T-helper 2 cell (primary cell): ENCODE data around the gene SELENOK.

Experiments
- DNase-seq, 5 experiments: peaks; one replicate each; pipeline versions ENCODE4 v3.0.0 to v3.0.0-alpha.2; 2012 to 2022

Gene SELENOK

GRCh38 chr3:53842436-53843194 is 49.0 kb downstream of the SELENOK start:
- no peak for DNase-seq

- DNase-seq, result no peak
Measured at GRCh38 chr3:53841296-53841695, 50.4 kb downstream of the SELENOK start.

GRCh38 chr3:53837331-53837730 is 54.3 kb downstream of the SELENOK start:
- peak in 1 of 5 experiments; percentile 60 for DNase-seq

DNA sequence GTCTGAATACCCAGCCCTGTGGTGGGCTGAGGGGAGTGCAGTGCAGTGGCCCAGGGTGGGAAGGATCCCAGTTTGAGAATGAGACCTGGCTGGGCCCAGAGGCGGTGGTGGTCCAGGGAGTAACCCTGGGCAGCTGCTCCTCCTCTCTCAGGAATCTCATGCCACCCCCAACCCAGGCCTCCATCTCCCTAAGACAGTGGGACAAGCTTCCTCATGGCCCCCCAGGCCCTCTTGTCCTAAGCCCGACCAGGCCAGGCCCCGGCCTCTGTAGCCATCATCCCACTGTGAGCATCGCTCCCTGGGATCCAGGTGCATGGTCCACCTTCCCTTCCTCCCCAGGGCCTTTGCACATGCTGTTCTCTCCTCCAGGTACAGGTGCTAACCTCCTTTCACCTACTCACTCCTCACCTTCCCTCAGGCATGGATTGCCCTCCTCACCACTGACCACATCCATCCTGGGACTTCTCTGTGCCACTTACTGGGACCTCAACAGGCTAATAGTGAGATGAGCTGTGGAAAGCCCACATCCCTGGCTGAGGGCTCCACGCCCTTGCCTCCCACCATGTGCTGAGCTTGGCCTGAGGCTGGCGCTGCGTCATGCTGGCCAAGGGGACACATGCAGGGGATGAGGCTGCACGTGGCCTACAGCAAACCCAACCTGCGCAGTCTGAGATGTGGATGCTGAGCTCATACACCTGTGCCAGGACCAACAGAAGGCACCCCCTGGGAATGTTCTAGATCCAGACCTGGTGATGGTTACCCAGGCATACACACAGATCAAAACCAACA is 55.4 kb downstream of the SELENOK start:
- DNase-seq, result no peak

- no peak for DNase-seq
Measured at GRCh38 chr3:53835257-53835656, 56.4 kb downstream of the SELENOK start.

DNA sequence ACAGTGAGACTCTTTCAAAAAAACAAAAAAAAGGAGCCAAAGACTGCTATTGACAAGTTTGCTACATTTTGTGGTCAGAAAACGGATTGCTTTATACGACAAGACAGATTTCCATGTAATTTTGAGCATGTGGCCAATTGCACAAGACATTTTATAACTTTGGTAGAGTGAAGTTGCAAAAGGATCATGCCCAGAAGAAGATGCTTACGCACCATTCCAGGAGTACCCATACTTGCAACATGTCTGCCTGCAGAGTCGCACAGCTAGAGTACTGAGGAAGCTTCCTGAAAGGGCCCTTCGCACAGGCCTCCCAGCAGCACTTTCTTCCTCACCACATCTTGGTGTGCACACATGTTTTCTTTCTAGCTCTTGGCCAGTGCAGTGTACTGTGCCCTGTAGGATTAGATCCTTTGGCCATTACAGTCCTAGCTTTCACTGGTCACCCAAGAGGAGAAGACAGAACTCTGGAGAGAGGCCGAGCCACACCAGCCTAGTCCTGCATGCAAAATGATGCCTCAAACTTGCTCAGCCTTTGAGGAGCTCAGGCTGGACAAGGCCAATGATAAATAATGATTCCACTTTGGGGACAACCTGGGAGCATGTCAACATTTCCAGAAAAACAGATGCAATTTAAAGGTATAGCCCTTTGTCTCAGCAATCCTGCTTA is 57.1 kb downstream of the SELENOK start:
- DNase-seq, result no peak
